Calu3 (cell line): ENCODE results near the gene C2orf78. TPM values are rescaled to one million over a fixed set of nuclear protein-coding genes. Genes with fewer than 3 reads are reported as not detected.
A peak's percentile ranks its signal among the peaks of the same experiment; 100 is the strongest.
"Not testable (repeated sequence)": the region's sequence is repeated elsewhere in the genome, so short reads cannot be mapped to it uniquely, and the experiment has no call there.

Source experiments
- Bru-seq: library from RNA; stranded (reverse); fragments of 400-500 nt; gene quantifications from one replicate; lab custom pipeline; 2021; lab: Mats Ljungman, UMichigan
- BruChase-seq, 2 experiments: library from RNA; stranded (reverse); fragments of 400-500 nt; gene quantifications; one replicate each; lab custom pipeline; 2021; lab: Mats Ljungman, UMichigan
- BruUV-seq: library from RNA; stranded (reverse); fragments of 400-500 nt; replicated peaks from 2 replicates; lab custom pipeline; 2021; lab: Mats Ljungman, UMichigan
- CTCF ChIA-PET: fragments of 300-600 bp; sonication (Branson Sonifier 250); formaldehyde crosslinking; loops from one replicate; lab custom pipeline; 2022; ENCODE audit warnings: antibody characterized with exemption; lab: Charles Lee
- DNase-seq: peaks from one replicate; pipeline ENCODE4 v3.0.0; 2022
- H3K27ac Mint-ChIP-seq: one replicate; pipeline ENCODE4 v1.8.0; 2022; ENCODE audit warnings: mixed read lengths; ENCODE audit not compliant: unreplicated experiment
- H3K27me3 Mint-ChIP-seq: one replicate; pipeline ENCODE4 v1.8.0; 2022; ENCODE audit warnings: mixed read lengths; ENCODE audit not compliant: unreplicated experiment
- H3K36me3 Mint-ChIP-seq: one replicate; pipeline ENCODE4 v1.8.0; 2022; ENCODE audit warnings: mild to moderate bottlenecking, moderate library complexity, mixed read lengths; ENCODE audit not compliant: insufficient read depth, unreplicated experiment
- H3K4me1 Mint-ChIP-seq: one replicate; pipeline ENCODE4 v1.8.0; 2022; ENCODE audit warnings: mild to moderate bottlenecking, low read depth, mixed read lengths; ENCODE audit not compliant: unreplicated experiment
- H3K4me3 Mint-ChIP-seq: one replicate; pipeline ENCODE4 v1.8.0; 2022; ENCODE audit warnings: mild to moderate bottlenecking, low read depth, moderate library complexity, mixed read lengths; ENCODE audit not compliant: unreplicated experiment
- H3K9me3 Mint-ChIP-seq: one replicate; pipeline ENCODE4 v1.8.0; 2022; ENCODE audit warnings: low read depth, mixed read lengths; ENCODE audit not compliant: unreplicated experiment
- intact Hi-C: fragments of 100-400 bp; cut with micrococcal nuclease; formaldehyde crosslinking; loops from one replicate; pipeline ENCODE4 v1.10.0; 2022; ENCODE audit not compliant: unreplicated experiment
- long read RNA-seq: library from polyadenylated mRNA; stranded (forward); transcript quantifications from one replicate; pipeline ENCODE4 v2.0.0, GENCODE V29; 2022
- total RNA-seq: library from RNA; stranded (reverse); gene quantifications from 2 replicates; pipeline ENCODE4 v1.2.3, GENCODE V29; 2022
- TF ChIP-seq, protein P1 (sequence below): fragments of 200-600 bp; IDR thresholded peaks from one replicate; pipeline ENCODE4 v1.8.0; 2022; ENCODE audit warnings: antibody characterized with exemption; ENCODE audit not compliant: unreplicated experiment

Gene C2orf78, protein sequence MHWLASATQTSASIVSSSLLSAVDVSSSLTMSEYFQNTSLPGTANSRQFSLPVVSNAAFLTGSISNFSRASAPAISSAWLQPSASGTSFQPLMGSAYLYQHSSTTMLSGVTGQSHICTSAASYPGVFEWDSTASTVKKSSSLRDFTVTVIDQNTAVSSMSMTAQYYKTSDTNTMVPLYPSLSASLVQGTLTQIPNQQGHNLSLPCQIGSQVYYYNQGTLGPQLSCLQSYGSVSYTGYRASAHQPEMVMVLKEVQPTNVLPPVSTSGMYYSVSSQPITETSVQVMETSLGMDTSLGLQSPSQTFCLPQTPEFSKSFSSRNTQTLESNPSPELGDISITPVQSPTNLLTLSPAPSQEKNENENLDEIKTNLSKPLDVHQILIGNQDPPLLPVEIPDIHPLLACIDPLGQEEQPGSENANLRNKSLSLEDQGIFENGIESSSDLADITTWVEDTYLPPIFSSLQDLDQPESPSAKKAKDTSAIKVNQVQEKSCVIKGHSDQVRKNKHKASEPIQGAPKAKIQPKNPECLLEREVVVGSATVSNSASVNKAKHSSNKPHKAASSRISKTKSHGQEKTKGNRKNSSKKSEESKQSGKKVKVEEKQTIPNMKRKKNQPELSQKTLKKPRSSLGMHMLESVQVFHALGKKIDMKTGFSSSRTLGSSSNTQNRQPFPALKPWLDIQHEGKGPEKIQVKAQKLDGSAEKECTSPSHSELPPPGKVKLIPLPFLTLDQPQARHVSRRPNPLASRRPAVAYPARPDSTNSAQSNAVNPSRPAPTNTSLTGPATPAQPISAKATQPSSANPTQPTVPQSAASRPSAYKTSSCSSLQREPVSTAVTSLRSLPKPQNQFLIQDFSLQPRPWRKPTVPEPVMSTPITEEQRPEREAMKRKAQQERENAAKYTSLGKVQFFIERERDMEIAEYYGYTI
- total RNA-seq, result not detected in 2 replicates
- not detected for Bru-seq, nascent RNA
- BruChase-seq, experiment 1, labeled RNA remaining after a 6-hour chase, result not detected
- not detected for BruChase-seq, experiment 2, labeled RNA remaining after a 2-hour chase
- long read RNA-seq, result 0 reads

DNA sequence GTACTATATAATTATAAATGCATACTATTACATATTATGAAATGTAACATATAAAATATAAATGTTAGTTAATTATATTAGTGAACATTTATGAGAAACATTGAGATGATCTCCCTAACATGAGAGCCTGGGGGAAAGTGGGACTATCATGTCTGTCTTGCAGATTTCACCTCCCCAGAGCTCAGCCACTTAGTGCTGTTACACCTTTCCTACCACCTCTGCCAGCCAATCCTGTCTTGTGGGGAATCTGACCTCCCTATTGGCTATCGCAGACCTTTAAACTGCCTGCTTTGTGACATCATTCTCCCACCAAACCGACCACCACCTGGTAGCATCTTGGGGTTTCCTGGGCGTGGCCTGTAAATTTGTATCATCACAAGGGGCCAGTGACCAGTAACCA is at the start of gene C2orf78:
Gene C2orf78 (plus strand): TSS at position 301 of the 400 bp plus-strand sequence. CDS start 127 bp downstream, outside the sequence.
- intact Hi-C loops, H3K4me1 Mint-ChIP-seq, H3K9me3 Mint-ChIP-seq, CTCF ChIA-PET, BruUV-seq, H3K4me3 Mint-ChIP-seq, DNase-seq, H3K27me3 Mint-ChIP-seq: not testable (repeated sequence)
- Mint-ChIP-seq H3K27ac (peak within 1 kb of the TSS; percentile 57), H3K36me3 (peaks cover 12% of the 10 kb centered on the region)

DNA sequence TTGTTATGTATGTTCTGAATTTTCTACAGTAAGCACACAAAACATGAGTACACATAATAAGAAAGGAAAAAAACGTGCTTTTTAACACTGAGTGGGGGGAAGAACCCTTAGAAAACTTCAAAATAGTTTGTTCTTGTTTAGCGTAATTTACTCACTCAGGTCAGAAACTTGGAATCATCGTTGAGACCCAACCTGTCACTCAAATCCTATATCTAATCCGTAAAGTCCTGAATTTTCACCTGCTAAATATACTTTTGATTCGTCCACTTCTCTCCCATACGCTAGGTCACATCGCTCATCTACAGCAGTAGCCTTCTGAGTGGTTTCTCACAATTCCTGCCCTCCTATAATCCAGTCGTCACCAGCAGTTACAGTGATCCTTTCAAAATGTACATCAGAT is 47.6 kb upstream of the C2orf78 start:
- intact Hi-C loops, result no loop called here
- Mint-ChIP-seq H3K4me1 (no peaks in the 10 kb centered on the region), H3K27me3 (no peaks in the 10 kb centered on the region), H3K27ac (peak overlapping the region; percentile 42), H3K9me3 (no peaks in the 10 kb centered on the region), H3K36me3 (peaks cover 32% of the 10 kb centered on the region), H3K4me3 (peak overlapping the region; percentile 82)
- BruUV-seq, result TSS peak; percentile 62
- CTCF ChIA-PET, result interaction anchor here (0.6 to 1.1 kb wide), 2 partner anchors 21 to 56 kb away, joined by 3 to 5 read pairs; no protein-coding TSS in a partner anchor
- DNase-seq, result no peak
- TF ChIP-seq, protein P1, sequence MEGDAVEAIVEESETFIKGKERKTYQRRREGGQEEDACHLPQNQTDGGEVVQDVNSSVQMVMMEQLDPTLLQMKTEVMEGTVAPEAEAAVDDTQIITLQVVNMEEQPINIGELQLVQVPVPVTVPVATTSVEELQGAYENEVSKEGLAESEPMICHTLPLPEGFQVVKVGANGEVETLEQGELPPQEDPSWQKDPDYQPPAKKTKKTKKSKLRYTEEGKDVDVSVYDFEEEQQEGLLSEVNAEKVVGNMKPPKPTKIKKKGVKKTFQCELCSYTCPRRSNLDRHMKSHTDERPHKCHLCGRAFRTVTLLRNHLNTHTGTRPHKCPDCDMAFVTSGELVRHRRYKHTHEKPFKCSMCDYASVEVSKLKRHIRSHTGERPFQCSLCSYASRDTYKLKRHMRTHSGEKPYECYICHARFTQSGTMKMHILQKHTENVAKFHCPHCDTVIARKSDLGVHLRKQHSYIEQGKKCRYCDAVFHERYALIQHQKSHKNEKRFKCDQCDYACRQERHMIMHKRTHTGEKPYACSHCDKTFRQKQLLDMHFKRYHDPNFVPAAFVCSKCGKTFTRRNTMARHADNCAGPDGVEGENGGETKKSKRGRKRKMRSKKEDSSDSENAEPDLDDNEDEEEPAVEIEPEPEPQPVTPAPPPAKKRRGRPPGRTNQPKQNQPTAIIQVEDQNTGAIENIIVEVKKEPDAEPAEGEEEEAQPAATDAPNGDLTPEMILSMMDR, result no peak

DNA sequence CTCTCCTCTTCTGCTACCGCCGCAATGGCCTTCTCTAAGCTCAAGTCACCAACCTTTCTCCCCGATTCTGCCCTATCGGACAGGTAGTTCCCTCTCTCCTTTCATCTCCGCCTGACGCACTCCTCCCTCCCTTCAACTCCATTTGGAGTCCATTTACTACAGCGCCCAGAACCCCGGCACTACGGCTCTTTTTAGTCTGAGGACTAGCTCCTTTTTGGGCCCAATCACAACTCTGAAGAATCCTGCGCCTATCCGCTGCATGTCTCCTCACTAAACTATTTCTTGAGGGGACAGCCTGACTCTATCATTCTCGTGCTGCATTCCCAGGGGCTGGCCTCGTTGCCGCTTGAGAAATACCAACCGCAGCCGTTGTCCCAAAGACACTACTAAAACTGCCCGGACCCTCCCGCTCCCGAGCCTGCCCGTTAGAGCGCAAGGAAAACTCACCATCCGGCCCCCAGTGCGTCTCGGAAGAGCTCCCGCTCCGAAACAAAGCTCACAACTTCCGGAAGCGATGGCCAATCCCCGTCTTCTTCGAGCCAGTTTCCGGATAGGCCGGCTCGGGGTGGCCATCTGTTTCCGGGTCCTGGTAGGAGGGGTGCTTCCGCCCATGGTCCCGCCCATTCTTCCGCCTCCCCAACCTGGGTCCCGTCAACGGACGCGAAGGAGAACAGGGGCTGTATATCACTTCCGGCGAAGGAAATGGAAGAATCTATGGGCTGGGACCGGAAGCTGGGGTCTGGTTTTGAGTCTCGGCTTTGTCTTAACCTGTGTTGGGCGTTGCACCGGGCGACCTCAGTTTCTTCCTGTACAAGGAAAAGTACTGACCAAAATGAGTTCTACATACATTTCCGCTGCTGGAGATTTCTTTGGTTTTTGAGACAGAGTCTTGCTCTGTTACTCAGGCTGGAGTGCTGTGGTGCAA is 46.9 kb upstream of the C2orf78 start, which contains the start of gene TPRKB:
Gene TPRKB (minus strand): TSS at position 491 of the 925 bp plus-strand sequence. CDS start 2,776 bp downstream, outside the sequence.
- CTCF ChIA-PET, result interaction anchor here (0.6 to 1.1 kb wide), 4 partner anchors 12 to 1311 kb away, joined by 3 to 5 read pairs (median 3); no protein-coding TSS in a partner anchor
- no TSS peak for BruUV-seq
- DNase-seq, result peak; percentile 95
- TF ChIP-seq, protein P1, result no peak
- H3K4me1 Mint-ChIP-seq, result no peaks in the 10 kb centered on the region
- peak within 1 kb of the TSS; percentile 42 for H3K27ac Mint-ChIP-seq
- H3K4me3 Mint-ChIP-seq, result peak within 1 kb of the TSS; percentile 82
- intact Hi-C loops, result no loop called here
- no peaks in the 10 kb centered on the region for H3K9me3 Mint-ChIP-seq
- no peaks in the 10 kb centered on the region for H3K27me3 Mint-ChIP-seq
- peaks cover 32% of the 10 kb centered on the region for H3K36me3 Mint-ChIP-seq

DNA sequence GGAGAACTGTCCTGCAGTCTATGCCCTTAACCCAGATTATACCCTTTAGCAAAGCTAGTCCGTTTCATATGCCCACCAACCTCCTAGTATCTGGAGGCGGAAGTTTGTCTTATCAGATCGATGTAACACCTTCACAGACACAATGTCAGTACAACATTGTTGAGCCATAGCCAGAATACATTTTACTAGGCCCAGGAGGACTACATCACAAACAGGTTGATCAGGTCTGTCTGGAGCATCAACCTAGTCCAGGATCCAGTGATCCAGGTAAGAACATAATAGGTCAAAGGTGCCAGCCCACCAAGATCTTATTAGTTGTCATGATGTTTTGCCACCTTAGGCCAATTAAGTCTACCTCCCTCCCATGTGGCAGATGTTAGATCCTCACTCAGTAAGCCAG is 44.9 kb upstream of the C2orf78 start:
- Mint-ChIP-seq H3K4me1 (no peaks in the 10 kb centered on the region), H3K27me3 (no peaks in the 10 kb centered on the region), H3K9me3 (no peaks in the 10 kb centered on the region), H3K36me3 (peaks cover 34% of the 10 kb centered on the region), H3K27ac (no peak overlapping the region), H3K4me3 (no peak overlapping the region)
- TF ChIP-seq, protein P1, result no peak
- intact Hi-C loops, result no loop called here
- no peak for DNase-seq
- BruUV-seq, result no TSS peak
- CTCF ChIA-PET, result no interaction called here
